ENCODE data around the gene EEF1AKMT3.

EEF1AKMT3 gene

DNA sequence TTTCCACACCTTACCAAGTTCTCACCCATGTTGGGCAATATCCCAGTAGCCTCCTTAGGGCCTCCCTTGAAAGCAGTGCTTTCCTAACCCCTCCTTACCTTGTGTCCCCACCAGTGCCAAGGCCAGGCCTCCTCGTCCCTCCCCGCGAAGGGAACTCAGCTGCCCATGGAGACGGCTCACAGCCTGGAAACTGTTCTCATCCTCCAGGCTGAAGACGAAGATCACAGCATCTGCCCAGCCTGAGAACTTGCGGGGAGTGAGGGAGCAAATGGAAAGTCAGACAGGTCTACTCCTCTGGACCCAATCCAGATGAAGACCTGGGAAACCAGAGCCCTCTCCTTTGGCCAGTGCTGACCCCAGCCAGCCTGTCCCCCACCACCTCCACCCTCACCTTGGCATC, 38.5 kb upstream of the EEF1AKMT3 start:
- no peak overlapping the region for H3K4me3 ChIP-seq (ENCODE audit: low read length)
- no peak for DNase-seq (ENCODE audit: low read depth, low spot score)

GRCh38 chr12:57734591-57734990, 37.8 kb upstream of the EEF1AKMT3 start:
- no peak overlapping the region for H3K4me3 ChIP-seq (ENCODE audit: low read length)
- no peak for DNase-seq (ENCODE audit: low read depth, low spot score)

- DNase-seq (ENCODE audit: low read depth, low spot score): no peak
- no peak overlapping the region for H3K4me3 ChIP-seq (ENCODE audit: low read length)
Measured at GRCh38 chr12:57735198-57735855, 37.1 kb upstream of the EEF1AKMT3 start.

GRCh38 chr12:57735952-57736740, 36.3 kb upstream of the EEF1AKMT3 start:
- no peak for DNase-seq (ENCODE audit: low read depth, low spot score)
- H3K4me3 ChIP-seq (ENCODE audit: low read length): no peak overlapping the region

DNA sequence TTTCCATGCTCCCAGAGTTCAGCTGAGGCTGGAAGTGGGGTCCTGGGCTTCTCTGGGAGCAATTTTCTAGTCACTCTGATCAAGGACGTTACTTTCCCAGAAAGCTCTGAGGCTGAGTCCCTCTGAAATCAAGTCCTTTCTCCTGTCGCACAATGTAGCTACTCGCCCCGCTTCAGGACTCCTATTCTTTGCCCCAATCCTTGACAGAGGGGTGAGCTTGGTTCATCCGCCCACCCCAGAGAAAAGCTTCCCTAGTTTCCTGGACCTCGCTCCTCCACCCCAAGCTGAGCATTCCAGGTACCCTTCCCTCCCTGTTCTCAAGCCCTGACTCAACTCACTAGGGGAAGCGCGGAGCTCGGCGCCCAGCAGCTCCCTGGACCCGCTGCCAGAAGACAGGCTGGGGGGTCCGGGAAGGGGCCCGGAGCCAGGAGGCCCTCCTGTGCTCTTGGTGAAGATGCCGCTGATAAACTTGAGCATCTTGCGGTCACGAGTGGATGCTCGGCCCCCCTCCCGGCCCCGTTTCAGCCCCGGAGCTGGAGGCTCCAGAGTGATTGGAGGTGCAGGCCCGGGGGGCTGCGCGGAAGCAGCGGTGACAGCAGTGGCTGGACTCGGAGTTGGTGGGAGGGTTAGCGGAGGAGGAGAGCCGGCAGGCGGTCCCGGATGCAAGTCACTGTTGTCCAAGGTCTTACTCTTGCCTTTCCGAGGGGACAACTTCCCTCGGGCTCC, 35.5 kb upstream of the EEF1AKMT3 start:
- no peak for DNase-seq (ENCODE audit: low read depth, low spot score)
- no peak overlapping the region for H3K4me3 ChIP-seq (ENCODE audit: low read length)

- H3K4me3 ChIP-seq (ENCODE audit: low read length): no peak overlapping the region
- DNase-seq (ENCODE audit: low read depth, low spot score): no peak
Measured at GRCh38 chr12:57737467-57738460, 34.6 kb upstream of the EEF1AKMT3 start.

- no peak within 1 kb of the TSS for H3K4me3 ChIP-seq (ENCODE audit: low read length)
- no peak for DNase-seq (ENCODE audit: low read depth, low spot score)
Measured at GRCh38 chr12:57738661-57739237, 33.7 kb upstream of the EEF1AKMT3 start, which contains the start of gene AGAP2. Gene AGAP2, minus strand, starts transcription at chr12:57738742. Its CDS starts 496 bp downstream, at chr12:57738246.

- DNase-seq (ENCODE audit: low read depth, low spot score): no peak
- no peak overlapping the region for H3K4me3 ChIP-seq (ENCODE audit: low read length)
Measured at GRCh38 chr12:57739387-57739786, 33.0 kb upstream of the EEF1AKMT3 start.

DNA sequence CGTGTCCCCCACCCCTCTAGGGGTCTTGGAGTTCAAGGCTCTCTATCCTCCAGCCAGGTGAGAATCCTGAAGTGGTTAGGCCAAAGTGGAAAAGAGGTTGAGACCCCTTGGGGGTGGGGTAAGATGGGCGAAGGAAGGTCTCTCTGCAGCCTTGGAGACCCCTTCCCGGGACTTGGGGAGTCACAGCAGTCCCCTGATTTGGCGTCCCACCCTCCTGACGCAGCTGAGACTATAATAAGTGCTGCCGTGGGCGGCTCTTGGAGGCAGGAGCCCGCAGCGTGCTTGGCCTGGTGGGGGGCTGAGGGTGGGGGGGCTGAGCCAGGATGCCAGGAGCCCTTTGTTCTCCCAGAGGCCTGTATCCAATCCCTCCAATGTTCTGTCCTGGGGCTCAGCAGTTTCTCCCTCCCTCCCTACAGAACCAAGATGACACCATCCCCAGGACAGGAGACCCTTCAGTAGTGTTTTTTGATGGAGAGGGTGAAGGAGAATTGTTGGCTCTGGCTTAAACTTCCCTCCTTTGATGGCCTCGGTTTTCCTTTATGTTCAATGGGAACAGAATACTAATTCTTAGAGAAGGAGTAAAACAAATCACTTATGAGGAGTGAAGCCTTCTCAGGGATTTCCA, 32.4 kb upstream of the EEF1AKMT3 start:
- no peak for DNase-seq (ENCODE audit: low read depth, low spot score)
- no peak overlapping the region for H3K4me3 ChIP-seq (ENCODE audit: low read length)

- DNase-seq (ENCODE audit: low read depth, low spot score): peak; percentile 95
Measured at GRCh38 chr12:57740656-57741412, 31.6 kb upstream of the EEF1AKMT3 start.

GRCh38 chr12:57741413-57741789, 31.0 kb upstream of the EEF1AKMT3 start:
- DNase-seq (ENCODE audit: low read depth, low spot score): no peak
- H3K4me3 ChIP-seq (ENCODE audit: low read length): peak overlapping the region; percentile 91

More at GRCh38 chr12:57740656-57741412, 31.6 kb upstream of the EEF1AKMT3 start:
- peak overlapping the region; percentile 91 for H3K4me3 ChIP-seq (ENCODE audit: low read length)

- H3K4me3 ChIP-seq (ENCODE audit: low read length): peak overlapping the region; percentile 91
- peak; percentile 88 for DNase-seq (ENCODE audit: low read depth, low spot score)
Measured at GRCh38 chr12:57741844-57742738, 30.3 kb upstream of the EEF1AKMT3 start.

DNA sequence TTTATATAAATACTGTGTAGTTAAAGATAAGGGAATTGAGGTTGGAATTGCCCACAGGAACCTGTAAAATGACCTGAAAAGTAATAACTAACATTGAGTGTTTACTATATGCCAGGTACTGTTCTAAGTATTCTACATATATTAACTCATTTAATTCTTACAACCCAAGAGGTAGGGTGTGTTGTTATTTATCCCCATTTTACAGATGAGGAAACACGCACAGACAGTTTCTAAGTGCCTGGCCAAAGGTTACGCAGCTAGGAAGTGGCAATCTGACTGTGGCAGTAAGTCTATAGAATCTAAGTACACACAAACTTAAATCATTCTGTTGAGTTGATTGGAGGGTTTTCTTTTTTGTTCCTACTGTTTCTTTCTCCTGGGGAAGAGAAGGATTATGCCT, 28.6 kb upstream of the EEF1AKMT3 start:
- DNase-seq (ENCODE audit: low read depth, low spot score): no peak
- no peak overlapping the region for H3K4me3 ChIP-seq (ENCODE audit: low read length)

- DNase-seq (ENCODE audit: low read depth, low spot score): no peak
- no peak overlapping the region for H3K4me3 ChIP-seq (ENCODE audit: low read length)
Measured at GRCh38 chr12:57744194-57744776, 28.1 kb upstream of the EEF1AKMT3 start.

GRCh38 chr12:57744777-57745484, 27.5 kb upstream of the EEF1AKMT3 start, which contains the start of gene TSPAN31:
Gene TSPAN31, plus strand, starts transcription at chr12:57745039. Its CDS starts 116 bp downstream, at chr12:57745155.
- H3K4me3 ChIP-seq (ENCODE audit: low read length): no peak within 1 kb of the TSS
- no peak for DNase-seq (ENCODE audit: low read depth, low spot score)
